ENCODE results near the gene ZNF791. TPM values are rescaled to one million over a fixed set of nuclear protein-coding genes. Genes with fewer than 3 reads are reported as not detected.
"Not testable (repeated sequence)": the region's sequence is repeated elsewhere in the genome, so short reads cannot be mapped to it uniquely, and the experiment has no call there.

The ZNF791 gene
- polyA plus RNA-seq (2013, experiment 1 of 2; ENCODE audit: insufficient read length), result 11.1 TPM
- polyA plus RNA-seq (2013, experiment 2 of 2; ENCODE audit: insufficient read length), result 8.8 TPM

DNA sequence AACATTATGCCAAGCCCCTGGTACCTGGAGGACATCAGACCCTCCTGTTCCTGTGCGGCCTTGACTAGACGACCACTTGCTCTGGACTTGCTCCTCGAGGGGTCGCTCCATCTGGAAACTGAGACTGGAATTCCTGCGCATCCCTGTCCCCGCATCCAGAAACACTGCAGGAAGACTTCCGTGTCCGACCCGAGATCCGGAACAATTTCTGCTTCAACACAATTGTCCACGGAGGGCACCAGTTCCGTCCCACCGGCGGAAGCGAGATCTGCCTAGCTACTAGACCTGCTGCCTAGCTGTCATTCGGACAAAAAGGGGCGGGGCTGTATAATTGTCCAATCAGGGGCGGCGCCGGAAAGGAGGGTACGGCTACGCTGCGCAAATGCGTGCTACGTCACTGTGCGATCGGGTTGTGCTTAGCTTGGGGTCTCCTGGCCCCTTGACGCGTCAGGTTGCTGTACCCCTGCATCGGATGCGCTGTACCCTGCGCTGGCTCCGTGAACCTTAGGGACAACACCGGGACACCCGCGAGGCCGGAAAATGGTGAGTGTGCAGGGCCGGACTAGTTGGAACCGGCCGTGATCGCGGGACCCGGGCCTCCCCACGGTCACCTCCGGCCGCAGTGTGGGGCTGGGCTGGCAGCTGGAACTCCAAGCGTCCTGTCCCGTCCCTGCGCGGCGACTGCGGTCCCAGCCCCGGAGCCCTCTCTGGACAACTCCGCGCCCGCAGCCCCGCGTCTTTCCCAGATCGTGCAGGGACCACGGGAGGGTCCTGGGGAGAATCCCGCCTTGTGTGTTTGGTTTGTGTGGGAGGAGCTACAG lies at the start of gene ZNF791, which contains the start of gene ZNF490:
Gene ZNF791 (plus strand): TSS at position 381 of the 821 bp plus-strand sequence. CDS start 160 bp downstream, at position 541.
Gene ZNF490 (minus strand): TSS at position 274 of the 821 bp plus-strand sequence. CDS start 133 bp downstream, at position 141.
- peak; percentile 98 for DNase-seq

DNA sequence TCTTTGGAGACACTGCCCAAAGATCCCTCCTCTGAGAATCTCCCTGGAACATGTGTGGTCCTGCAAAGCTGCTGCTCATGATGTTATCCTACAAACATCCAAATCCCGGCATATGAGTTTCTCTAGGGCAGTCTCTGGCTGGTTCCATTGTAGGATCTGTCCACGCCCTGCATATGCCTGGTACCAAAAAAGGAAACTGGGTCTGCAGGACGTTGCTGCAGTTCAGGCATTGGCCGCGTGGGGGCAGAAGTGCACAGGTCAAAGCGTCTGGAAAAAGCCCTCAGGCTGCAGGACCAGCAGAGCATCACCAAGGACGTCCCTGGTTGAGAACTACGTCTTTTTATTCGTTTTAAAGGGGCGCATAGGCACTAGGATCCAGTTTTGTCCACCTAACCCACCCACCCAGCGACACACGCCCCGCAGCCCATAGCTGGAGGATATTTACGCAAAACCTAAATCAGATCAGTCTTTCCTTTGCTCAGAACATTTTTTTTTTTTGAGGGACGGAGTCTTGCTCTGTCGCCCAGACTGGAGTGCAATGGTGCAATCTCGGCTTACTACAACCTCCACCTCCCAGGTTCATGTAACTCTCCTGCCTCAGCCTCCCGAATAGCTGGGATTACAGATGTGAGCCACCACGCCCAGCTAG lies 46.6 kb upstream of the ZNF791 start:
- peak; percentile 83 for DNase-seq

DNA sequence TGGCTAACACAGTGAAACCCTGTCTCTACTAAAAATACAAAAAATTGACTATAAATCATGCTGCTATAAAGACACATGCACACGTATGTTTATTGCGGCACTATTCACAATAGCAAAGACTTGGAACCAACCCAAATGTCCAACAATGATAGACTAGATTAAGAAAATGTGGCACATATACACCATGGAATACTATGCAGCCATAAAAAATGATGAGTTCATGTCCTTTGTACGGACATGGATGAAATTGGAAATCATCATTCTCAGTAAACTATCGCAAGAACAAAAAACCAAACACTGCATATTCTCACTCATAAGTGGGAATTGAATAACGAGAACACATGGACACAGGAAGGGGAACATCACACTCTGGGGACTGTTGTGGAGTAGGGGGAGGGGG lies 44.3 kb upstream of the ZNF791 start:
- DNase-seq, result not testable (repeated sequence)

DNA sequence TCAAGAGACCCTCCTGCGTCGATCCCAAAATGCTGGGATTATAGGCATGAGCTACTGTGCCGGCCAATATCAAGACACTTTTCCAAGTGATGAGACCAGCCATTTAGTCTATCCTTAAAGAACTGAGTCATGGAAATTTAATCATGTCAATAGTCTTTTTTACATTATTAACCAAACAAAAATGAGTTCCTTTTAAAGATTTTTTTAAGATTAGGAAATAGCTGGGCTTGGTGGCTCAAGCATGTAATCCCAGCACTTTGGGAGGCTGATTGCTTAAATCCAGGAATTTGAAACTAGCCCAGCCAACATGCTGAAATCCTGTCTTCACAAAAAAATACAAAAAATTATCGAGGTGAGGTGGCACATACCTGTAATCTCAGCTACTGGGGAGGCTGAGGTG lies 42.8 kb upstream of the ZNF791 start:
- no peak for DNase-seq

DNA sequence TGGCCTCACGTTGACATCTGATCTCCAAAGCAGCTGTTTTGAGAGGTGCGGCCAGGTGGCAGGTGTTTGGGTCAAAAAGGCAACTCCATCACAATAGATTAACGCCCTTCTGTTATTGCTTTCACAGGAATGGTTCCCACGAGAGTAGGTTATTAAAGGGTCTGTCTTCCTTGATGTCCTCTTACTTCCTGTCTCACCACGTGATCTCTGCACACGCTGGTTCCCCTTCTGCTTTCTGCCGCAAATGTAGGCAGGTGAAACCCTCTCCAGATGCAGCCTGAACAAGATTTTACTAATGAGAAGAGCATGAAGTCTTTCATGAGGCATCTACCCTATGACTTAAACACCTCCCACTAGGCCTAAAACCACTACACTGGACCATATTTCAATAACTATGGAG lies 36.7 kb upstream of the ZNF791 start:
- DNase-seq, result no peak

DNA sequence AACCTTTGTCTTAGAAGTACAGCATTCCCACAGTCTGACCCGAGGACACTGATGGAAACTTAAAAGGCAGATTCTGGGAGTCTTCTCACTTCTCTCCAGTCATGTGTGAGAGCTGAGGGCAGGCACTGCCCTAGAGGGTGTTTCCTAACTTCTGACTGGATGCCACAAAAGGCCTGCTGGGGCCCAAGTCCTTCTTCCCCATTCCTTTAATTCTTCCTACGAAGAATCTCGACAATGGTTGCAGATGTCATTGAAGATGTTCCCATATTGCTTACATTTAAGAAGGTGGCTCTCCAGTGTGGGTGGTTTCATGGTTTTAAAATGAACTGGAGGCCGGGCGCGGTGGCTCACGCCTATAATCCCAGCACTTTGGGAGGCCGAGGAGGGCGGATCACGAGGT lies 32.1 kb upstream of the ZNF791 start:
- DNase-seq, result no peak

DNA sequence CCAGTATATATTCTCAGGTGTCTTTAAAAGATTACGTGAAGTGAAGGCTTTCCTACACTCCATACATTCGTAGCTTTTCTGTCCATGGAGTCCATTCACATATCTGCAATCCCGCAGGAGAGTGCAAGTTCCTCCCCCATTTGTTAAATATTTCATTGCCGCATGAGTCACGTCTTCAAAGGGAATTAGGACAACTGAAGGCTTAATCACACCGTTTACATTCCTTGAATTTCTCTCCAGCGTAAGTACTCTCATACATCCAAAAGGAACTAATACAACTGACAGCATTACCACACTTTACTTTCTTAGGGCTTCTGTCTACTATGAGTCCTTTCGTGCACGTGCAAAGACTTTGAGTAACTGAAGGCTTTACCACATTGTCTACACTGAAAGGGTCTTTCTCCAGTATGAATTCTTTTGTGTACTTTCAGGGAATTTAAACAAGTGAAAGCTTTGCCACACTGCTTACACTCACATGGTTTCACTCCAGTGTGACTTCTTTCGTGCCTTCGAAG lies 30.5 kb upstream of the ZNF791 start:
- peak; percentile 56 for DNase-seq

DNA sequence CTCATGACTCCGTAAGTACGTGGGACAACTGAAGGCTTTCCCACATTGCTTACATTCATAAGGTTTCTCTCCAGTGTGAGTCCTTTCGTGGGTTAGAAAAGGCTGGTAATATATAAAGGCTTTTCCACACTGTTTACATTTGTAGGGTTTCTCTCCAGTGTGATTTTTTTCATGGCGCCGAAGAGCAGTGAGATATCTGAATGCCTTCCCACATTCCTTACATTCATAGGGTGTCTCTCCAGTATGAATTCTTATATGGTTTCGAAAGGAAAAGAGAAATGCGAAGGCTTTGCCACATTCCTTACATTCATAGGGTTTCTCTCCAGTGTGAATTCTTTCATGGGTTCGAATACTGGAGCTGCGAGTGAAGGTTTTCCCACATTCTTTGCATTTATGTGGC lies 29.6 kb upstream of the ZNF791 start:
- no peak for DNase-seq

DNA sequence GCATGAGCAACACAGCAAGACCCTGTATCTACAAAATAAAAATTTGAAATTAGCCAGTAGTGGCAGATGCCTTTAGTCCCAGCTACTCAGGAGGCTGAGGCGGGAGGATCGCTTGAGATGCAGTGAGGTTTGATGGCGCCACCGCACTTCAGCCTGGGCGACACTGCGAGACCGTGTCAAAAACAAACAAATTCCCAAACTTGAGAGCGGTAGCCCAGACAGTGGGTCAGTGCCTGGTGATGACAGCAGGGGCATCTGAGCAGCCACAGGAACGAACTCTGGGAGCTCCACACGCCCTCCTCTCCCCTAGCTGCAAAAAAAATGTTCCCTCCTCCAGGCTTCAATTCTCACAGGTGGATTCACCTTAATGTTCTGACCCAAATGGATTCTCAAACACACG lies 14.2 kb upstream of the ZNF791 start:
- no peak for DNase-seq

DNA sequence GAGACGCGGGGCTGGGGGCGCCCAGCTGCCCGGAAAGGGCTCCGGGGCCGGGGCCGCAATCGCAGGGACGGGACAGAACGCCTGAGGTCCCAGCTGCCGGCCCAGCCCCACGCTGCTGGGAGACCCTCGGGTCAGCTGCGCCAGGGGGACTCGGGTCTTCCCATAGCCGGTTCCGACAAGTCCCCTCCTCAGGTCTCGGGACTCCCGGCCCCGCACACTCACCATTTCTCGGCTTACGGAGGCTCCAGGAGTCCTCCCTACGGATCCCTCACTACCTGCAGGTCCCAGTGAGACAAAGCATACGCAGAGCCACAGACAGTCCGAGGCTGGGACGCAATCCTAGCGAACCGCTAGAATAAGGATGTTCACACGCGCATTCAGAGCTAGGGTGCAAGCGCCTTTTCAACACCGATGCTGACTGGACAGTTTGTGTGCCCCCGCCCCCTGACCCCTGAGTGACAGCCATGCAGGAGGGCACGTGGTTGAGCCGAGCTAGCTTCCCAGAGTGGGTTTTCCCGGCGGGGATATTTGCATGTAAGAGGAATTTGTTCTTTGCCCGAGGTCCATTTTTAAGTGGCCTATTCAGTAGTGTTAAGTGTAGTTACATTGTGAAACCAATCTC lies 13.7 kb upstream of the ZNF791 start:
- no peak for DNase-seq

DNA sequence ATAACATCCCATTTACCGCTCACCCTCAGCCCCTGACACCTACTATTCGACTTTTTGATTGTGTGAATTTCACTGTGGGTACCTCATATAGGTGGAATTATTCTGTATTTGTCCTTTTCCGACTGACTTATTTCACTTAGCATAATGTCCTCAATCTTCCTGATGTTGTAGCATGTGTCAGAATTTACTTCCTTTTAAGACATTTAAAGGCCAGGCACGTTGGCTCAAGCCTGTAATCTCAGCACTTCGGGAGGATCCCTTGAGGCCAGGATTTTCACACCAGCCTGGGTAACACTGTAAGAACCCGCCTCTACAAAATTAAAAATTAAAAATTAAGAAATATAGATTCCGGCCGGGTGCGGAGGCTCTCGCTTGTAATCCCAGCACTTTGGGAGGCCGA lies 13.1 kb upstream of the ZNF791 start:
- no peak for DNase-seq

DNA sequence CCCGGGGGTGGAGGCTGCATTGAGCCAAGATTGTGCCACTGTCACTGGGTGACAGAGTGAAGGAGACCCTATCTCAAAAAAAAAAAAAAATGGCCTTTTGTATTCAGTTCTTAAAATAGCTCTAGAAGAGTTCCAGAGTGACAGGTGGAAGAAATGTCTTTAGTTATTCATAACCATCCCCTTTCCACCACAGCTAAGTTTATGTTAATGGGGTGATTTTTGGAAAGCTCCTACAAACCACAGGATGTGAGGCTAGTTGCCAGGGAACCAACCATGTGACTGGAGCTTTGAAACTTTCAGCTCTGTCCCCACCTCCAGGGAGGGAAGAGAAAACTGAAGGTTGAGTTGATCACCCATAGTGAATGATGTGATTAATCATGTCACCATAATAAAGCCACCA lies 7.0 kb upstream of the ZNF791 start:
- no peak for DNase-seq

DNA sequence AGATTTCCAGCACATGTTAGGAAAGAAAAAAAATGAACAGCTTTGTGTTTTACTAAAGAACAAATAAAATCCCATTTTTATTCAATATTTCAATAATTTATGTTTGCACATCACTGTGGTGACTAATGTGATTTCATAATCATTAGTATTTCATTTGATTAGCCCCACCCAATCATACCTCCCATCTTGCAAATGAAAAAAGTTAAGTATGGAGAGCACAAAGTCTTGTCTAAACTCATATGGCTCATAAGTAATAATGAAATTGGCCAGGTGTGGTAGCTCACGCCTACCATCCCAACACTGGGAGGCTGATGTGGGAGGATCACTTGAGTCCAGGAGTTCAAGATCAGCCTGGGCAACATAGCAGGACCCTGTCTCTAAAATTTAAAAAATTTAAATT lies 3.9 kb upstream of the ZNF791 start:
- DNase-seq, result no peak

DNA sequence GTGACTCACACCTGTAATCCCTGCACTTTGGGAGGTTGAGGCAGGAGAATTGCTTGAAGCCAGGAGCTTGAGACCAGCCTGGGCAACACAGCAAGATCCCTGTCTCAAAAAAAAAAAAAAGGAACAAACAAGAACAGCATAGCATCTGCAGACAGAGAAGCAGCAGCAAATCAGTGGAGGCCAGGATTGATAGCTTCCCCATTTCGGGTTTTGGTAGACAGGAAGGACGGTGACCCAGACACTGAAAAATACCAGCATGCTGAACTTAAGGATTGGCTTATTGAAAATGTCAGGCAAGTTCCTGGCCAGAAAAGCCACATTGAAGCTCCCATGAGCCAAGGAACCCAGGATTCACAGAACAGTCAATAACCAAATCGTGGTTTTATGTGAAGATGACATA lies 3.1 kb upstream of the ZNF791 start:
- no peak for DNase-seq

DNA sequence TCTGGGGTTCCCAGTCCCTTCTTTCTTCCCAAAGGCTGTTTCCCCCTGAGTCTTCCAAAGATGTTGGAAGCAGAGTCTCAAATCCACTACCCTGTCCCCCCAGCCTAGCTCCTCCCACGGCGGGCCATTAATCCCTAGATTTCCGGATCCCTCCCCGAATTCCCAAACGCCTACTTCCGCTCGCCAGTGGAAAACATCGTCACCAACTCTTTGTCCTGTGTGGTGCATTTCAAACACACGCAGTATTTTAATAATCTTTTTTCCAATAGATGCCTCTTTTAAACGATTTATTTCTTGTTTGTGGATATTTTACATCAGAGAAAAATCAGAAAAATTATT lies 610 bp downstream of the ZNF791 start:
- peak; percentile 74 for DNase-seq

DNA sequence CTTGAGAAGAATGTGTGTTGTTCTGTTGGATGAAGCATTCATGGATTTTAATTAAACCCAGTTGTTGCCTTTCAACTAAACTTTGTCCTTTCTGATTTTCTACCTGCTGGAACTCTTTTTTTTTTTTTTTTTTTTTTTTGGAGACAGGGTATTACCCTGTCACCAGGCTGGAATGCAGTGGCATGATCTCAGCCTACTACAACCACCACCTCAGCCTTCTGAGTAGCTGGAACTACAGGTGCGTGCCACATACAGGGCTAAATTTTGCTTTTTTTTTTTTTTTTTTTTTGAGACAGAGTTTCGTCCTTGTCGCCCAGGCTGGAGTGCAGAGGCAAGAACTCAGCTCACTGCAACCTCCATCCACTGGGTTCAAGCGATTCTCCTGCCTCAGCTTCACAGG lies 6.9 kb downstream of the ZNF791 start:
- DNase-seq, result no peak

DNA sequence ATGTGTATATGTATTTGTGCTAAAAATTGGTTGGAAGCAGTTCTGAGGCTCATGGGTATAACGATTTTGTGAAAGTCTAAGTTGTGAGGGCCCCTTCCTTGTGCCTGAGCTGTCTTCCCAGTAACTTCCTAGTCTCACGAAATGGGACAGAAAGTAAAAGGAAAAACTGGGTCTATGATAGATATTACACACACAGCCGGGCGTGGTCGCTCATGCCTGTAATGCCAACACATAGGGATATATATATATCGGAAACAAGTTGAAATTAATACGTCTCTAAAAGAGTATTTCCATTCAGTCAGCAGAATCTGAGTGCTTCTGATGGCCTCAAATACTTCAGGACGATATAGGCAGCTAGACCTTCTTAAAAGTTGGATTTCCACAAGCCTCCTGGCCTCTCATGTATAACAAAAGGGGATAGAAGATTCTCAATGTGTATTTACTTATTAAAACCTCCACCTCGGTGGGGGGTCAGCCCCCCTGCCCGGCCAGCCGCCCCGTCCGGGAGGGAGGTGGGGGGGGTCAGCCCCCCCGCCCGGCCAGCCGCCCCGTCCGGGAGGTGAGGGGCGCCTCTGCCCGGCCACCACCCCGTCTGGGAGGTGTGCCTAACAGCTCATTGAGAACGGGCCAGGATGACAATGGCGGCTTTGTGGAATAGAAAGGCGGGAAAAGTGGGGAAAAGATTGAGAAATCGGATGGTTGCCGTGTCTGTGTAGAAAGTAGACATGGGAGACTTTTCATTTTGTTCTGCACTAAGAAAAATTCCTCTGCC lies 10.7 kb downstream of the ZNF791 start:
- DNase-seq, result not testable (repeated sequence)

DNA sequence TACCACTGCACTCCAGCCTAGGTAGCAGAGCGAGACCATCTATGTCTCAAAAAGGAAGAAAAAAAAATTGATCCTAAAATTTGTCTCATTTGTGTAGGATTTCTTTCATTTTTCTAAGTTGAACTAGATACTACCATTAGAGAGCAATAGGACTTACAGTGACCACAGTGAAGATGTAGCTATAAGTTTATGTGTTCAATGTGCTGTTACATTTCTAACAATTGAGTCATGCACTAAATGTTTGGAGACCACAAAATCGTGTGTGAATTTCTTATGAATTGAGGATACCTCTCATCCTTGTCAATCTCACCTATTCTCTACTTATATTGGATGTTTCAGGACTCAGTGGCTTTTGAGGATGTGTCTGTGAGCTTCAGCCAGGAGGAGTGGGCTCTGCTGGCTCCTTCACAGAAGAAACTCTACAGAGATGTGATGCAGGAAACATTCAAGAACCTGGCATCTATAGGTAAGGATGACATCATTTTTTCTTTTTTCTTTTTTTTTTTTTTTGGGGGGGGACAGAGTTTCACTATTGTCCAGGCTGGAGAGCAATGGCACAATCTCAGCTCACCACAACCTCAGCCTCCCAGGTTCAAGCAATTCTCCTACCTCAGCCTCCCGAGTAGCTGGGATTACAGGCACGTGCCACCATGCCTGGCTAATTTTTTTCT lies 12.8 kb downstream of the ZNF791 start:
- DNase-seq, result peak; percentile 19

DNA sequence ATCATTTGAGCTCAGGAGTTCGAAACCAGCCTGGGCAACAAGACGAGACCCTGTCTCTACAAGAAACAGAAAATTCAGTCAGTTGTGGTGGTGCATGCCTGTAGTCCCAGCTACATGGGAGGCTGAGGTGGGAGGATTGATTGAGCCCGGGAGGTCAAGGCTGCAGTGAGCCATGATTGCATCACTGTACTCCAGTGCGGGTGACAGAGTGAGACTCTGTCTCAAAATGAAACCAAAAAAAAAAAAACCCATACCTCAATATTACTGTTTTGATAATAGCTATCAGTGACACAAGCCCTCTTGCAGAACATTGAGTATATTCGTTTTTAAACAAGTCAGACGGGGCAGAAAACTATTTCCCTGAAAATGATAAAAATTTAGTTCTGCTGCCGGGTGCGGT lies 16.2 kb downstream of the ZNF791 start:
- no peak for DNase-seq

DNA sequence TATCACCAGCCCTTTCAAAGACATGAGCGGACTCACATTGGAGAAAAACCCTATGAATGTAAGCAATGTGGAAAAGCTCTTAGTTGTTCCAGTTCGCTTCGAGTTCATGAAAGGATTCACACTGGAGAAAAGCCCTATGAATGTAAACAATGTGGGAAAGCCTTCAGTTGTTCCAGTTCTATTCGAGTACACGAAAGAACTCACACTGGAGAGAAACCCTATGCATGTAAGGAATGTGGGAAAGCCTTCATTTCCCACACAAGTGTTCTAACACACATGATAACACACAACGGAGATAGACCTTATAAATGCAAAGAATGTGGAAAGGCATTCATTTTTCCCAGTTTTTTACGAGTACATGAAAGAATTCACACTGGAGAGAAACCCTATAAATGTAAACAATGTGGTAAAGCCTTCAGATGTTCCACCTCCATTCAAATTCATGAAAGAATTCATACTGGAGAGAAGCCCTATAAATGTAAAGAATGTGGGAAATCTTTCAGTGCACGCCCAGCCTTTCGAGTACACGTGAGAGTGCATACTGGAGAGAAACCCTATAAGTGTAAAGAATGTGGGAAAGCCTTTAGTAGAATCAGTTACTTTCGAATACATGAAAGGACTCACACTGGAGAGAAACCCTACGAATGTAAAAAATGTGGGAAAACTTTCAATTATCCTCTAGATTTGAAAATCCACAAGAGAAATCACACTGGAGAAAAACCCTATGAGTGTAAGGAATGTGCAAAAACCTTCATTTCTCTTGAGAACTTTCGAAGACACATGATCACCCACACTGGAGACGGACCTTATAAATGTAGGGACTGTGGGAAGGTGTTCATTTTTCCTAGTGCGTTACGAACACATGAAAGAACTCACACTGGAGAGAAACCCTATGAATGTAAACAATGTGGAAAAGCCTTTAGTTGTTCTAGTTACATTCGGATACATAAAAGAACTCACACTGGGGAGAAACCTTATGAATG lies 17.6 kb downstream of the ZNF791 start:
- peak; percentile 12 for DNase-seq

DNA sequence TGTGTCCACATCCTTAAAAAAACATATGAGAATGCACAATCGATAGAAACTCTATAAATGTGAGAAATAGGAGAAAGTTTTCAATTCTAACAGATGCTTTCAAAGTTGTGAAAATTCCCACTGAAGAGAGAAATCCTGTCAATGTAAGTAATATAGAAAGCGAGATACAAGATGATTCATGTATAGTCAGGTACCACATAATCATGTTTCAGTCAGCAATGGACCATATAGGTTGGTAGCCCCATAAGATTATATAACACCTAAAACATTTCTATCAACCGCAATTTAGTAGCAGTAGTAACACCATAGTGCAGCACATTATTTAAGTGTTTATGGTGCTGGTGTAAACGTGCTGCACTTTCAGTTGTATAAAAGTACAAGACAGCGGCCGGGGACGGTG lies 18.5 kb downstream of the ZNF791 start:
- no peak for DNase-seq
